Measurements from ENCODE around the gene ZNF385A. TPM values are rescaled to one million over a fixed set of nuclear protein-coding genes. Genes with fewer than 3 reads are reported as not detected.
A peak's percentile ranks its signal among the peaks of the same experiment; 100 is the strongest.

Gene ZNF385A
- total and polyA plus RNA-seq, 2 of the 4 experiments (the other 2 are of a cell fraction), result 0.36 to 2.5 TPM

- TF ChIP-seq POLR2A (IDR thresholded peaks at IDR 0.05; ENCODE audit: low read depth, low read length) (no peak), RAD21 (IDR thresholded peaks at IDR 0.05; ENCODE audit: low read length) (peak; percentile 52), CTCF (conservative IDR thresholded peaks at IDR 0.05; ENCODE audit: low read depth, low read length) (peak; percentile 66), MXI1 (IDR thresholded peaks at IDR 0.05; ENCODE audit: borderline replicate concordance, low read depth, low read length) (no peak), SMC3 (IDR thresholded peaks at IDR 0.05; ENCODE audit: low read depth, low read length) (peak; percentile 39)
- Histone ChIP-seq H3K14ac (replicated peaks; ENCODE audit: low read depth, low read length) (no peak overlapping the region), H4K8ac (ENCODE audit: low read depth in 2 of 2, low read length in 2 of 2) (no peak overlapping the region), H4K91ac (ENCODE audit: insufficient read depth, low read depth, low read length) (no peak overlapping the region), H2BK15ac (ENCODE audit: low read depth, low read length) (no peak overlapping the region), H3K79me1 (ENCODE audit: low read depth in 1 of 2, low read length in 2 of 2) (peaks cover 13 to 36% of the 10 kb centered on the region in 2 experiments; a peak in 3 of 4 replicates), H3K56ac (ENCODE audit: extremely low read depth, insufficient read depth, low read length) (no peak overlapping the region), H3K9me1 (ENCODE audit: insufficient read depth, low read length) (no peaks in the 10 kb centered on the region), H4K20me1 (ENCODE audit: insufficient read depth, low read length) (peaks cover 47% of the 10 kb centered on the region), H3K23ac (ENCODE audit: low read depth, low read length) (no peak overlapping the region), H3K27me3 (ENCODE audit: control insufficient read depth, insufficient read depth, low read length) (no peaks in the 10 kb centered on the region), H3K4me3 (ENCODE audit: insufficient read depth, low read depth, low read length) (no peak overlapping the region), H3K4ac (ENCODE audit: low read depth, low read length) (no peak overlapping the region), H2AK9ac (replicated peaks; ENCODE audit: low read depth, low read length, poor library complexity) (peak overlapping the region; percentile 40), H3K9me3 (ENCODE audit: control insufficient read depth, insufficient read depth, low read length) (no peaks in the 10 kb centered on the region), H2AK5ac (ENCODE audit: low read depth, low read length) (no peak overlapping the region), H3K9ac (ENCODE audit: low read depth, low read length) (no peak overlapping the region), H2BK20ac (ENCODE audit: low read depth, low read length) (no peak overlapping the region), H2BK5ac (ENCODE audit: low read depth, low read length, poor library complexity, severe bottlenecking) (no peak overlapping the region), H3K27ac (ENCODE audit: insufficient read depth, low read length) (no peak overlapping the region), H3K4me1 (ENCODE audit: control insufficient read depth, insufficient read depth, low read length) (no peaks in the 10 kb centered on the region), H4K5ac (ENCODE audit: low read depth, low read length) (no peak overlapping the region), H2AFZ (replicated peaks; ENCODE audit: low read length, poor library complexity) (no peak overlapping the region), H2BK120ac (ENCODE audit: low read depth, low read length) (no peak overlapping the region), H3K18ac (ENCODE audit: low read depth, low read length) (no peak overlapping the region), H3K36me3 (ENCODE audit: control insufficient read depth, insufficient read depth, low read length) (peaks cover 59% of the 10 kb centered on the region), H3K4me2 (ENCODE audit: low read depth, low read length) (no peak overlapping the region)
- ChIA-PET CTCF (no interaction called here), POLR2A (ENCODE audit: unreplicated experiment) (no interaction called here)
- in situ Hi-C loops (cut with MboI; ENCODE audit: low sequenced_read_pairs) (no loop called here), dilution Hi-C loops (cut with HindIII; ENCODE audit: low sequenced_read_pairs, unreplicated experiment) (no loop called here), intact Hi-C loops (cut with micrococcal nuclease) (loop anchor here (1.0 kb wide), 1 partner anchor 24 kb away; no protein-coding TSS in a partner anchor)
- no TSS peak for BruUV-seq (replicated peaks)
- peak; percentile 43 for ATAC-seq (ENCODE audit: low read depth)
- WGBS, 2 experiments (ENCODE audit: extremely low coverage in 2 of 2, insufficient read length in 1 of 2), result no CpG with 5 or more reads among the region's 4 CpGs
- peak; percentile 56 for DNase-seq
These were observed 9.8 kb upstream of the ZNF385A start for GRCh38 chr12:54394281-54394719.
